HG03060 (cell line): ENCODE measurements around the gene C6orf62.
"Not testable (repeated sequence)": the region's sequence is repeated elsewhere in the genome, so short reads cannot be mapped to it uniquely, and the experiment has no call there.

ENCODE experiments used
- ATAC-seq: cut with Tn5 transposase; IDR thresholded peaks from one replicate; pipeline ENCODE4 v1.9.1; 2021; ENCODE audit warnings: low read depth, moderate number of reproducible peaks; ENCODE audit not compliant: unreplicated experiment

C6orf62 gene

GRCh38 chr6:24668997-24669361, 50.0 kb downstream of the C6orf62 start:
- no peak for ATAC-seq

GRCh38 chr6:24668066-24668996, 50.6 kb downstream of the C6orf62 start:
- ATAC-seq, result not testable (repeated sequence)

- ATAC-seq, result no peak
Measured at GRCh38 chr6:24667378-24667803, 51.6 kb downstream of the C6orf62 start.

- ATAC-seq, result peak; percentile 92
Measured at GRCh38 chr6:24666641-24667377, 52.1 kb downstream of the C6orf62 start, which contains the start of the genes ACOT13 and TDP2. ACOT13 (plus strand) TSS chr6:24667077; CDS start chr6:24667264, 187 bp downstream. TDP2 (minus strand) TSS chr6:24666899; CDS start chr6:24666862, 37 bp downstream.

- peak; percentile 12 for ATAC-seq
Measured at GRCh38 chr6:24666097-24666640, 52.8 kb downstream of the C6orf62 start.

- no peak for ATAC-seq
Measured at GRCh38 chr6:24664046-24664987, 54.6 kb downstream of the C6orf62 start.

- ATAC-seq, result no peak
Measured at GRCh38 chr6:24663189-24663588, 55.8 kb downstream of the C6orf62 start.

GRCh38 chr6:24662236-24662635, 56.7 kb downstream of the C6orf62 start:
- no peak for ATAC-seq

- ATAC-seq, result not testable (repeated sequence)
Measured at GRCh38 chr6:24661759-24662158, 57.2 kb downstream of the C6orf62 start.

- ATAC-seq, result no peak
Measured at GRCh38 chr6:24660105-24660504, 58.8 kb downstream of the C6orf62 start.

- ATAC-seq, result no peak
Measured at GRCh38 chr6:24659561-24659960, 59.4 kb downstream of the C6orf62 start.

GRCh38 chr6:24658573-24659560, 60.1 kb downstream of the C6orf62 start:
- ATAC-seq, result no peak

- no peak for ATAC-seq
Measured at GRCh38 chr6:24655215-24655614, 63.7 kb downstream of the C6orf62 start.
